ENCODE measurements around the gene COL6A3.

The COL6A3 gene, protein sequence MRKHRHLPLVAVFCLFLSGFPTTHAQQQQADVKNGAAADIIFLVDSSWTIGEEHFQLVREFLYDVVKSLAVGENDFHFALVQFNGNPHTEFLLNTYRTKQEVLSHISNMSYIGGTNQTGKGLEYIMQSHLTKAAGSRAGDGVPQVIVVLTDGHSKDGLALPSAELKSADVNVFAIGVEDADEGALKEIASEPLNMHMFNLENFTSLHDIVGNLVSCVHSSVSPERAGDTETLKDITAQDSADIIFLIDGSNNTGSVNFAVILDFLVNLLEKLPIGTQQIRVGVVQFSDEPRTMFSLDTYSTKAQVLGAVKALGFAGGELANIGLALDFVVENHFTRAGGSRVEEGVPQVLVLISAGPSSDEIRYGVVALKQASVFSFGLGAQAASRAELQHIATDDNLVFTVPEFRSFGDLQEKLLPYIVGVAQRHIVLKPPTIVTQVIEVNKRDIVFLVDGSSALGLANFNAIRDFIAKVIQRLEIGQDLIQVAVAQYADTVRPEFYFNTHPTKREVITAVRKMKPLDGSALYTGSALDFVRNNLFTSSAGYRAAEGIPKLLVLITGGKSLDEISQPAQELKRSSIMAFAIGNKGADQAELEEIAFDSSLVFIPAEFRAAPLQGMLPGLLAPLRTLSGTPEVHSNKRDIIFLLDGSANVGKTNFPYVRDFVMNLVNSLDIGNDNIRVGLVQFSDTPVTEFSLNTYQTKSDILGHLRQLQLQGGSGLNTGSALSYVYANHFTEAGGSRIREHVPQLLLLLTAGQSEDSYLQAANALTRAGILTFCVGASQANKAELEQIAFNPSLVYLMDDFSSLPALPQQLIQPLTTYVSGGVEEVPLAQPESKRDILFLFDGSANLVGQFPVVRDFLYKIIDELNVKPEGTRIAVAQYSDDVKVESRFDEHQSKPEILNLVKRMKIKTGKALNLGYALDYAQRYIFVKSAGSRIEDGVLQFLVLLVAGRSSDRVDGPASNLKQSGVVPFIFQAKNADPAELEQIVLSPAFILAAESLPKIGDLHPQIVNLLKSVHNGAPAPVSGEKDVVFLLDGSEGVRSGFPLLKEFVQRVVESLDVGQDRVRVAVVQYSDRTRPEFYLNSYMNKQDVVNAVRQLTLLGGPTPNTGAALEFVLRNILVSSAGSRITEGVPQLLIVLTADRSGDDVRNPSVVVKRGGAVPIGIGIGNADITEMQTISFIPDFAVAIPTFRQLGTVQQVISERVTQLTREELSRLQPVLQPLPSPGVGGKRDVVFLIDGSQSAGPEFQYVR (N-terminal part only)

DNA sequence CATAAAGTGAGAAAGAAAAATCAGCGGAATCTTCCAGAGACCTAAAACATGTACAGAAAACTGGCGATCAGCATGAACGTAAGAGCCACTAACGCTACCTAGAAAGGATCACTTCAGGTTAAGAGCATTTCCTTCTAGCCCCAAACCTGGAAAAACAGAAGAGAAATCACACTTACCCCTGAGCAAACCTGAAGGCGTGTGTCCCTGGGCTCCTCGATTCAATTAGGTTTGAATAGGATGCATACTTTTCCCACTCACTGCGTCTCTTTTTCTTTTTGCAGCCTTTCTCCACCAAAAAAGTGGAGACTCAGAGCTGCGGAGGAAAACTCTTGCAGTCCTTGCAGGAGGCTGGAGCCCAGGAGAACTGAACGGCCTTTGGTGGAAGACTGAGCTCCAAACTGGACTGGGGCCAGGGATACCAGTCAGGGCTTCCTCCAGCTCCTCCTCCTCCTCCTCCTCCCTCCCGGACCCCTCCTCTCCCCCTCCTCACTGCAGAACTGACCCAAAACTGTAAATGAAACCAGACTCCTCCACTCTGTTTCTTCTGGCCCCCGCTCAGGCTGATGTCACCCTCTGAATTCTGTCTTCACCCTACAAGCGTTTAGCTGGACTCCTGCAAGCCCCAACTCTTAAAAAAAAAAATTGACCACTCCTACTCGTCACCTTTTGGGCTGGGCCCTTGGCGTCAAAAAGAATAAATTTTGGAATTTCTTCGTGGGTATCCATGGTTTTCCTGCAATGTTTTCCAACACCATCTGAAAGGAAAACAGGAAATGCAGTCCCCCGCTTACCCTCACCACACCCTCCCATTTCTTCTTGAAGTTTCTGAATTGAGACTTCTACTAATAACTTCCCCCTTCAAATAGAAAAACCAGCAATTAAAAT lies at the start of gene COL6A3:
COL6A3 (minus strand) TSS at position 388 of the 885 bp plus-strand sequence. CDS start 17,347 bp downstream, outside the sequence.
- in situ Hi-C loops (cut with HindIII; ENCODE audit: low sequenced_read_pairs), result loop anchor here (25.0 kb wide), 1 partner anchor 302 kb away; no protein-coding TSS in a partner anchor

DNA sequence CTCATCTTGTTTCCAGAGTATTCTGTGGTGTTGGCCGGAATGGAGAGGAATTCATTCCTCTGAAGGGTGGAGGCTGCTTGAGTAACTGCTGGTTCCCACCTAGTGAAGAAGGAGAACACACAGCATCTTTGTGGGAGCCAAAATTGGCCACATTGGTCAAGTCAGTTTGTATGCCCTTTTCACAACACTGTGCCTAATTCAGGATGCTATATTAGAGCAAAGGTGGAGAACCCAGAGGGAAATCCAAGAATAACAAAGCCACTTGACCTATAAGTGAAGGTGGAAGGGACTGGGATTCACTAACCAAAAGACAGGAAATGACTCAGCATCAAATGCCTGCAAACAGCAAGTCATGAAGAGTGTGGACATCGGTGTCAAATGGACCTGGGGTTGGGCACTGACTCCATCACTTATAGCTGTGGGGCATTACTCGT lies 45.8 kb upstream of the COL6A3 start:
- in situ Hi-C loops (cut with HindIII; ENCODE audit: low sequenced_read_pairs), result no loop called here

DNA sequence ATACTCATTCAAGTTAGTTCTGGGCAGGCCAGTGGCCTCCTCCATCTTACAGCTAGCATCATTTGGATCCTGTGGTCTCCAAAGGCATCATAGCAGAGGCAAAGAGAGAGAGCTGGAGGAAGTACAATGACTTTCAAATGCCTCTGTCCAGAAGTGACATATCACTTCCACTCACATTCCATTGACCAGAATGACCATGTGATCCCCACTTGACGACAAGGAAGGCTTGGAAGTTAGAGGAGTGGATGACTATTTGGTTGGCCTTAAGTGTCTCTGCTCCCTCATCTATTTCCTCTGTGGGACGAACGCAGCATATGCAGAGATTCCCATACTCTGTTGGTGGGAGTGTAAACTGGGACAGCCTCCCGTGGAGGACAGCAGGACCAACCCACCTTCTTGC lies 45.3 kb upstream of the COL6A3 start:
- in situ Hi-C loops (cut with HindIII; ENCODE audit: low sequenced_read_pairs), result no loop called here

DNA sequence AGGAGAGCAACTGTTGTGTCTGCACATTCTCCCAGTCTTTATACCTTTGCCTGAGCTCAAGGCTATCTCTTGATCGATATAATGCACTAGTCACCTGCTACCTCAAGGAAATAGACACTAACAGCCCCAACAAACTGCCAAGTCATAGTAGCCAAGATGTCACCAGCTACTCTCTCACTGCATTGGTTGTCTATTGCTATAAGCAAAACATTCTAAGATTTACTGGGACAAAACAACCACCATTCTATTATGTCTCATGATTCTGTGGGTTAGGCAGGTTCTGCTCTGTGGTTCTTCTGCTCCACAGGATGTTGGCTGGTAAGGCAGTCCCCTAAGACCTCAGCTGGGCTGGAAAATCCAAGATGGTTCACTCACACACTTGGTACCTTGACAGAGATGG lies 44.6 kb upstream of the COL6A3 start:
- in situ Hi-C loops (cut with HindIII; ENCODE audit: low sequenced_read_pairs), result no loop called here

DNA sequence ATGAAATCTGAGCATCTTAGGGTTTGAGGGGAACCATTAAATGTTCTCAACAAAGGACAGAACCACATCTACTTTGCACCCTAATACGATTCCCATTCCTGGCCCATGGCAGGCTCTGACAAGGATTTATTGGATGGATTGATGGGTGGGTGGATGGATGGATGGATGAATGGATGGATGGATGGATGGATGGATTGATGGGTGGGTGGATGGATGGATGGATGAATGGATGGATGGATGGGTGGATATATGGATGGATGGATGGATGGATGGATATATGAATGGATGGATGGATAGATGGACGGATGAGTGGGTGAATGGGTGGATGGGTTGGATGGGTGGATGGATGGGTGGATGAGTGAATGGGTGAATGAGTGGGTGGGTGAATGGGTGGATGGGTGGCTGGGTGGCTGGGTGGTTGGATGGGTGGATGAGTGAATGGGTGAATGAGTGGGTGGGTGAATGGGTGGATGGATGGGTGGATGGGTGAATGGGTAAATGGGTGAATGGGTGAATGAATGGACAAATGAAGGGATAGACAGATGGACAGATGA lies 43.5 kb upstream of the COL6A3 start:
- in situ Hi-C loops (cut with HindIII; ENCODE audit: low sequenced_read_pairs), result no loop called here

DNA sequence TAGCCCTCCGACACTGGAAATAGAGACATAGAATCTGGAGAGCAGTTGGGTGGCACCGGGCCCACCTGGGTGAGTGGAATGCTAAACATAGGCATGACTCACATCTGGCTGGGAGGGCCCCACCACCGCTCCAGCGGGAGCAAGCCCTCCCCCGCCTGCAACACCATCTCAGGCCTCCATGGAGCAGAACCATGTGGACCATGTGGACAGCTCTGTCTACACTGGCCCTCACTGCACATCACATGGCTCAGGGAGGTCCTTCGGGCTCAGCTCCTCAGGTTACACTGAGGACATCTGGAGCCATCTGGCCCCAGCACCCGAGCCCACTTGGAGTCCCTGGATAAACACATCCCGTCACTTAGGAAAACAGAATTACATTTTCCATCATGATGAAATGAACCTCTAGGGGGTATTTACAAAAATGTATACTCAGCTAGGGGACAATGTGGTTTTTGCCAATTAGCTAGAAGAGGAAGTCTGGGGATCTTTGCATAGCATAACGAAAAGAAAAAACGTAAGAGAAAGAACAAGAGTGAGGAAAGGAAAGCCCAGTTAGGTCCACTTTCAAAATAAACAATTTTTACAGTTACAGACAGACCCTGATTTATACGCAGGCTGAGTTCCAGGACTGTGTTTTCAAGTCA lies 42.4 kb upstream of the COL6A3 start:
- in situ Hi-C loops (cut with HindIII; ENCODE audit: low sequenced_read_pairs), result no loop called here

DNA sequence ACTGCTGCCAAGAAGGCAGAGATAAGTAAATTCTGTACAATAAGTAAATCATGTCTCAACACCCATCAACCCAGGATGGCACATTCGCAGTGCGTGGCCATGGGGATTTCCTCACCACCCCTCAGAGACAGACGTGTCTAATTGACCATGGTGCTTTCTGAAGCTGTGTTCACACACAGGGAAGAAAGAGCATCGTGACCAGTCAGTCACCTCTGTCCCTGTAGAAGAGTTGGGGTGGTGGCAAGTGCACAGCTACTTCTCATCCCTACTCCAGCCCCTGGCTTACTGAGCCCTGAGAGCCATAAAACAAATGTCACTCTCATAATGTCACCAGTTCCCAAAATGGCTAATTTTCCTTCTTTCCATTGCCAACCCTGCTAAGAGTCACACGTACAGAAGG lies 41.8 kb upstream of the COL6A3 start:
- in situ Hi-C loops (cut with HindIII; ENCODE audit: low sequenced_read_pairs), result no loop called here

DNA sequence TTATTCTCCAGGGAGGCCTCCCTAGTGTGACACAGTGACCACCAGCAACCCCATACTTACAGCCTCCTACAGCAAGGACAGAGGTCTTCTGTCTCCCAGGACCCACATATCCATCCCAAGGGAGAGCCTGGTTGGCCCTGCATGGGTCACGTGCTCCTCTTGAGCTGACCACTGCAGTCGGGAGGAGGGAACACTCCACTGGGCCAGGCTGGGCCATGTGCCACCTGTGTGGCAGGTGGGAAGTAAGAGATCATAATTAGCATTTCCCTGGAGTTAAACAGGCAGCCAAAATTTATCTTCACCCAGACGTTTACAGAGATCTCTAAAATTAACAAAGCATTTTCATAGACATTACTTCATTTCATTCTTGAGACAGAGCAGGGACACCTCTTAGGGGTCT lies 39.7 kb upstream of the COL6A3 start:
- in situ Hi-C loops (cut with HindIII; ENCODE audit: low sequenced_read_pairs), result no loop called here

DNA sequence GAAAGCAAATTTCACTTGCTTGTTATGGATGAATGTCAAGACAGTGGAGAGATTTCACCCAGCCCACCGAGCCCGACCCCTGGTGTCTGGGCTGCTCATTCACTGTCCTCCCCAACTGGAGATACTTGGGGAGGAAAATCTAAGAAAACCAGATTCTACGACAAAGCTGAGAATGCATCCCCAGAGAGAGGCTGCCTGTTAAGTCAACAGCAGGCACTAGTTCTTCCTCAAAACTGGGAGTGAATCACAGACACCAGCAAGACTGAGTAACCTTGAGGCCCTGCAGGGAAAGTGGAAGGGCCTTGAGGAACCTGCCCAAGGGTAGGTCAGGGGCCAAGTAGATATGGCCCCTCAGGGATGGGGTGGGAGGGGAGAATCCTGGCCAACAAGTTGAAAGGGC lies 38.9 kb upstream of the COL6A3 start:
- in situ Hi-C loops (cut with HindIII; ENCODE audit: low sequenced_read_pairs), result no loop called here

DNA sequence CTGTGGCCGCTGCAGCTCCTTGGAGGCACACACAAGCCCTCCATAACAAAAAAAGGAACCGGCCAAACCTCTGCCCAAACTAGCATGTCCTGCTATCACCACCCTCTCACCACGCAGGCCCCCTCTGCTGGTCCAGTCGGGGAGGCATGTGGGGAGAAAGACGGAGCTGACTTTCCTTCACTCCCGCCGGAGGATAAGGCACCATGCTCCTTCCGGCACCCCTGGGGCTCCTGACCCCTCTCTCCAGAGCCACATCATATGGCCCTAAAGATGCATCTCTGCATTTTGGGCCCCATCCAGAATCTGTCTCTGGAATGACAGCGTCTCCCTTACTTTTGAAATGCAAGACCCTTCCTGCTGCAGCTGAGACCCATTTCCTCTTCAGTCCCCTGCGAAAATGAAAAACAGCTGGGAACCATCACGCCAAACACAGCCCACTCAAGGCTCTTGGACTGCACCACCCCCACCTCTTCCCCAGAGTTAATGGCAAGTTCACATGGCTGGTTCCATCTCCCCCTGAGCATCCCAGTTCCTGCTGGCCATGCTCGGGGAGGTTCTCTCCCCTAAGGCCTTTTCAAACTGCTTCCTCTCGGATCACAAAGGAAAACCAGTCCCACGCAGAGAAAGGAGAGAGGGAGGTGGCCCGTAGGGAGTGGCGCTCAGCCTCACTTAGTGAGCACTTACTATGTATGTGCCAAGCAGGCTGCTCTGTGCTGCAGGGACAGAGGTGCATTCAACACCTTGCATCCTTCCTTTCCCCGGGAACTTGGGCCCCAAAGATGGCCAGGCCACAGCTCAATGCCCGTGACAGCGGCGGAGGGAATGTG lies 37.9 kb upstream of the COL6A3 start:
- in situ Hi-C loops (cut with HindIII; ENCODE audit: low sequenced_read_pairs), result no loop called here

DNA sequence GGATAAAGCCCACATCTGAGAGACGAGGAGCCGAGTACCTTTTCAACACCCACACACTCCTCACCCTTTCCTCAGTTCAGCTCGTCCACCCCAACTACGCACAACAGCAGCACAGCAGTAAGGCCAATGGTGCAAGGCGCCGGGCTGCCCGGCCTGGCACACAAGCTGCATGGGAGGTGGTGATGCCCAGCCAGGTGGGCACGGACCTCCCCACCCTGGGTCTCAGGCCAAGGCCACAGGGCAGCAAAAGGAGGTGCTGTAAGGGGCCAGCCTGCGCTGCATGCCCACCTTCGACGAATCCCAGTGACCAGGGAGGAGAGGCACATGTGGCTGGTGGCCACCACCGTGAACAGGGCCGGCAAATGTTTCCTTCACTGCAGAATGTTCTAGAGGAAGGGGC lies 36.6 kb upstream of the COL6A3 start:
- in situ Hi-C loops (cut with HindIII; ENCODE audit: low sequenced_read_pairs), result no loop called here

DNA sequence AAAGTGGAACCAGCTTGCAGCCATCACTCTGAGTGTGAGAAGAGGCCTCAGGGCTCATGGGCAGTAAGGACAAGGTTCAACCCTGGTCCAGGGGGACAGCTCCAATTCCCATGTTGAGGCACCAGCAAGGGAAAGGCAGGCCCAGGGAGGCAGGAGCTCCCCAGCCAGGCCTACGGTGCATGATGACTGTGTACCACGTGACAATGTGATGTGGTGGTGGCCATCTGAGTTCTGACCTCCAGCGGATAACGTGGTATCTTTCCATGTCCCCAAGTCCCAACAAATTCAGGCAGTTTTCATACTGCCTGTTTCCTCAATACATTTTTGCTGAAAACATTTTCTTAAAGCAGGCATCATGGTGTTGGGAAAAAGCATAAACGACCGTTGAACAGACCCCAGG lies 36.1 kb upstream of the COL6A3 start:
- in situ Hi-C loops (cut with HindIII; ENCODE audit: low sequenced_read_pairs), result no loop called here

DNA sequence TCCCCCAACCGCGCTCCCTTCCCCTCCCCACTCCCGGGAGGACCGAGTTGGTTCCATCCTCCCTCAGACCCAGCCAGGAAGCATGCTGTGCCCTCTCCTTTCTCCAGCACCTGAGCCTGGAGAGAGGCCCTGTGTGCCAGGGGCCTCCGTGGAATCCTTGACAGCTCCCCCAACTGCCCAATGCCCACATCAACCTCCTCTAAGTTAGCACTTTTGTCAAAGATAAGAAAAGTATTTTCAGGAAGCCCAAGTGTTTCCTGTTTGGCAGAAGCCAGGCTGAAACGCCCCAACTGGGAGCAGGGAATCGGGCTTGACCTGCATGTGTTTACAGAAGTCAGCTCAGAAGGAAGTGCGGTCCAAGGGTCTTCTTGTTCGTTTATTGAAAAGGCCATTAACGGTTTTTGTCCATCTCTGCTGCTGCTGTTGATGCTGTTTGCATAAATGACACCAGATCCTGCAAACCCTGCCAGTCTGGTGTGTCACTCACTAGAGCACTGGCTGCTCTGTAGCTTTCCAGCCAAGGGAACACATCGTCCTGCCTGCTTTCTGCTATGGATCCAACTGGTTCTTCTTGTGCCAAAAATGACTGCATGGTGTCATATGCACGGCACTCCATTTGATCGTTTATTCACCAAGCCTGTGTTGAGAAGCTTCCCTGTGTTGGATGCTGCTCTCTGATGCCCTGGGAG lies 35.4 kb upstream of the COL6A3 start:
- in situ Hi-C loops (cut with HindIII; ENCODE audit: low sequenced_read_pairs), result no loop called here

DNA sequence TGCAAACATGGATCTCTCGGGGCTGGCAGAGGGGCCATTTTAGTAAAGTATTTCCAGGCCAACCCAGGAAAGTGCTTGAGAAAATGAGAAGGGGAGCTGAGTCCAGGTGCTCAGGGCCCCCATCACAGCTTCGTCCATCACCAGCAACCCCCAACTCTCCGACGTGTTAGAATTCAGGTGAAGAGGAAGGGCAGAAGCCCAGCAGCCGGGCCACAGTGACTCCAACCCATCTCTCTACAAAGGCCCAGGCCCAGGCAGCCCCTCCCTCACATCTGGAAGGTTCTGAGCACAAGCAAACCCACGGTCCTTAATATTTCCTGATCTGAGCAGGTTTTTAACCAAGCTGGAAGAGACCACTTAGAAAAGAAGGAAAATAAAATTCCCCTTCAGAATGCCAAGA lies 34.7 kb upstream of the COL6A3 start:
- in situ Hi-C loops (cut with HindIII; ENCODE audit: low sequenced_read_pairs), result no loop called here

DNA sequence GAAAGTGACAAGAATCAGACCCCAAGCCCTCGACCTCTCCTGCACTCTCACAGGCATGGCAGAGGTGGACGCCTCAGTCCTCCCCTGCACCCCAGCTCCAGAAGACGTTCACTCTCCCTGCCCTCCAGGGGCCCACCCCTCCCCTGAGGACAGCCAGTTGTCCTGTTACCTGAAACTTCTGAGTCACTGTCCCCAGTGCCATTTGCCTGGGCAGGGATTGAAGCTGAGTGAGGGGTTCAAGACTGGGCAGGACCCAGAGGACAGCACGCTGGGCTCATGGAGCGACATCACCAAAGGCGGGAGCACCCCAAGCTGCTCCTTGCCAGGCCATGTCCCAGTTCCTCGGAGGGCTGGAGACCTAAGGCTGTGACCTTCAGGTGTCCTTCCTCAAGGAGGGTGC lies 34.2 kb upstream of the COL6A3 start:
- in situ Hi-C loops (cut with HindIII; ENCODE audit: low sequenced_read_pairs), result no loop called here

DNA sequence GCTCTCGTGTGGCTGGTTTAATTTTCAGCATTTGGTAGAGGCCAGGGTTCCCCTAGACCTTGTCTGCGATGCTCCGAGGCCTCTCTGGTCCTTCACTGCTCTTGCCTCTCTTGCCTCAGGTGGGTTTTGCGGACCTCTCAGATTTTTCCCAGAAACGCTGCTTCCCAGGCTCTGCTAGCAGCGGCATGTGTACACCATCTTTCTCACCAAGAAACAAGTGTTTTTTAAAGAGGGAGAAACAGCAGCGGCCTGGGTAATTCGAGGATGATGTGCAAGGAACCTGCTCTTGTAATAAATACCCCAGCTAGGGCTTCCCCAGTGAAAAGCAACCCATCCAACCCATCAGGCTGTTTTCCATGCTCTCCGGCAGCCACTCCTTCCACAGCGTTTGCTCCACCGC lies 33.5 kb upstream of the COL6A3 start:
- in situ Hi-C loops (cut with HindIII; ENCODE audit: low sequenced_read_pairs), result no loop called here

DNA sequence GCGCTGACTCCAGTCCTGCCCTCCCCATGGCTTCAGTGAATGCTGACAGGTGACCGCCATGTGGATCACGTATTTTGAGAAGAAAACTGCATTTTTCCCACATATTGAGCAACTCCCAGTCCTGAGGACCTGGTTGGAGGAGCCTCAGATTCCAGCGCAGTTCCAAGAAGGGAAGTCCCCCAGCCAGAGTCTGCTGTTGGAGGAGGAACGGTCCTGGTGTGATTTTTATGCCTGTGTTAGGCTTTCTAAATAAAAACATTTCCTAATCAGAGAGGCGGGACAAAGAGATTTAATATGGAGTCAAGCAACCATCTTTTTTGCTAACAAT lies 32.3 kb upstream of the COL6A3 start:
- in situ Hi-C loops (cut with HindIII; ENCODE audit: low sequenced_read_pairs), result no loop called here
